GM19035 (cell line): Measurements from ENCODE around the gene PYGB.
"Not testable (repeated sequence)": the region's sequence is repeated elsewhere in the genome, so short reads cannot be mapped to it uniquely, and the experiment has no call there.

ENCODE experiments used
- ATAC-seq: cut with Tn5 transposase; IDR thresholded peaks from one replicate; pipeline ENCODE4 v1.9.1; 2021; ENCODE audit not compliant: unreplicated experiment

Gene PYGB

GRCh38 chr20:25247518-25247955, 348 bp upstream of the PYGB start:
- ATAC-seq: peak; percentile 39

- ATAC-seq: no peak
Observed at GRCh38 chr20:25248786-25249172, 894 bp downstream of the PYGB start.

GRCh38 chr20:25249198-25249931, 1.5 kb downstream of the PYGB start:
- ATAC-seq: no peak

- ATAC-seq: no peak
Observed at GRCh38 chr20:25250508-25250907, 2.6 kb downstream of the PYGB start.

- ATAC-seq: no peak
Observed at GRCh38 chr20:25251019-25251418, 3.1 kb downstream of the PYGB start.

- ATAC-seq: no peak
Observed at GRCh38 chr20:25251558-25251957, 3.7 kb downstream of the PYGB start.

GRCh38 chr20:25252230-25252651, 4.4 kb downstream of the PYGB start:
- ATAC-seq: no peak

- no peak for ATAC-seq
Observed at GRCh38 chr20:25252686-25253421, 5.0 kb downstream of the PYGB start.

GRCh38 chr20:25253606-25254275, 5.9 kb downstream of the PYGB start:
- ATAC-seq: no peak

GRCh38 chr20:25254571-25254970, 6.7 kb downstream of the PYGB start:
- ATAC-seq: no peak

GRCh38 chr20:25254986-25255680, 7.2 kb downstream of the PYGB start:
- no peak for ATAC-seq

GRCh38 chr20:25256226-25256859, 8.5 kb downstream of the PYGB start:
- no peak for ATAC-seq

- ATAC-seq: no peak
Observed at GRCh38 chr20:25257130-25257529, 9.2 kb downstream of the PYGB start.

GRCh38 chr20:25257756-25258475, 10.0 kb downstream of the PYGB start:
- ATAC-seq: no peak

- ATAC-seq: no peak
Observed at GRCh38 chr20:25258476-25258805, 10.6 kb downstream of the PYGB start.

GRCh38 chr20:25258828-25259227, 10.9 kb downstream of the PYGB start:
- no peak for ATAC-seq

- ATAC-seq: no peak
Observed at GRCh38 chr20:25259358-25259757, 11.5 kb downstream of the PYGB start.

GRCh38 chr20:25259788-25260254, 11.9 kb downstream of the PYGB start:
- ATAC-seq: no peak

GRCh38 chr20:25260770-25261437, 13.0 kb downstream of the PYGB start:
- ATAC-seq: not testable (repeated sequence)
